HG03025 (cell line): ENCODE results near the gene LHX8.
A peak's percentile ranks its signal among the peaks of the same experiment; 100 is the strongest.

Experiments
- ATAC-seq: cut with Tn5 transposase; IDR thresholded peaks from one replicate; pipeline ENCODE4 v1.9.1; 2021; ENCODE audit warnings: mild to moderate bottlenecking, moderate library complexity; ENCODE audit not compliant: unreplicated experiment, low FRiP score

Gene LHX8

DNA sequence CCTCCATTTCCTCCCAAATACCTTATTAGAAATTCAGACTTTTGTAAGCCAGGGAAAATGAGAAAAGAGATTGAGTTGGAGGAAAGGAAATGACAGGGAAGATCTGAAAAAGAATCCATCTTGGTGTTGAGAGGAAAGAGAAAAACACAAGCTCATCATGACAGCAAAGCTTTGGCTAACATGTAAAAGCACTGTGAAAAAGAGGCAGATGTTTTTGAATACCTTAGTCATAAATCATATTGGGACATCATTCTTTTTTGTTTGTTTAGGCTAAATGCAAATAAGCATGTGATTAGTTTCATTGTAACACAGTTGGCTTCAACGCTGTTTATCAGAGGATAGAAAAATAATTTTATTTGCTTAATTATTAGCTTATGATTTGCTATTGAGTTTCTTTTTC lies 64.6 kb downstream of the LHX8 start:
- ATAC-seq: no peak

DNA sequence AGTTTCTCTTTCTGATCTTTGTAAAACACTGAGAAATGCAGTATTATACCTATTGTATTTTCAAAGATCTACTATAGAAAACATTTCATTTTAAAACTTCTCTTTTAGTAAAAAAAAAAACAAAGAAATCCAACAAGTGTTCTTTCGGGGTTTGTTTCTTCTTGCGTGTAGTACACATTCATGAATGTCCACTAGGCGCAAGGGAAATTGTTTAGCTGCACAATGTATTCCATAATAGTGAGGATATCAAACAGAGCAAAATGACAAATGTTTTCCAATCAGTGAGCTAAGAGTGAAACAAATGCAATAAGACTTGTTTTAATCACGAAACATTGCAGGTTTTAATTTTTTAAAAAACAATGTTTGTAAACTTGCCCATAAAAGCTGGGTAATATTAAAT lies 68.6 kb downstream of the LHX8 start:
- no peak for ATAC-seq

- peak; percentile 72 for ATAC-seq
These were observed 69.5 kb downstream of the LHX8 start for GRCh38 chr1:75203415-75204277.

GRCh38 chr1:75208862-75209261 lies 74.7 kb downstream of the LHX8 start:
- ATAC-seq: no peak
